Measurements from ENCODE around the gene PRSS53.

DNA sequence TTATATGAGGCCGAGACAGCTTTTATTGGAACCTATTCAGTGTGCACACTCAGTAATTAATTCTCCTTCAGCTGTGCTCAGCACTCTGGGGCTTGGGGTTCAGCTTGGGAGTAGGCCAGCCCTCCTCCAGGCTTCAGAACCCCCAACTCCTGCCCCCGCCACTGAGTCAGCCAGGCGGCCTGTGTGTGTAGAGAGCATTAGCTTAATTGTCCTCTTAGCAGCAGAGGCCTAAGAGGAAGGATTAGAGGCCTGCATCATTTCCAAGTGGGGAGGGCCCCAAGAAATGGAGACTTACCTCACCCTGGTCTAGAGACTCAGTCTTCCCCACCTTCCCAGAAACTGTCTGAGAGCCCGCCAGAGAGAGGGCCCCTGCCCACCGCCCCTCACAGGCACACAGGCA, 772 bp downstream of the PRSS53 start:
- TF ChIP-seq, protein P1, sequence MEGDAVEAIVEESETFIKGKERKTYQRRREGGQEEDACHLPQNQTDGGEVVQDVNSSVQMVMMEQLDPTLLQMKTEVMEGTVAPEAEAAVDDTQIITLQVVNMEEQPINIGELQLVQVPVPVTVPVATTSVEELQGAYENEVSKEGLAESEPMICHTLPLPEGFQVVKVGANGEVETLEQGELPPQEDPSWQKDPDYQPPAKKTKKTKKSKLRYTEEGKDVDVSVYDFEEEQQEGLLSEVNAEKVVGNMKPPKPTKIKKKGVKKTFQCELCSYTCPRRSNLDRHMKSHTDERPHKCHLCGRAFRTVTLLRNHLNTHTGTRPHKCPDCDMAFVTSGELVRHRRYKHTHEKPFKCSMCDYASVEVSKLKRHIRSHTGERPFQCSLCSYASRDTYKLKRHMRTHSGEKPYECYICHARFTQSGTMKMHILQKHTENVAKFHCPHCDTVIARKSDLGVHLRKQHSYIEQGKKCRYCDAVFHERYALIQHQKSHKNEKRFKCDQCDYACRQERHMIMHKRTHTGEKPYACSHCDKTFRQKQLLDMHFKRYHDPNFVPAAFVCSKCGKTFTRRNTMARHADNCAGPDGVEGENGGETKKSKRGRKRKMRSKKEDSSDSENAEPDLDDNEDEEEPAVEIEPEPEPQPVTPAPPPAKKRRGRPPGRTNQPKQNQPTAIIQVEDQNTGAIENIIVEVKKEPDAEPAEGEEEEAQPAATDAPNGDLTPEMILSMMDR (IDR thresholded peaks at IDR 0.05) = no peak
- TF ChIP-seq POLR2A (IDR thresholded peaks at IDR 0.05) = no peak
